Measurements from ENCODE around the gene ALPL. TPM values are rescaled to one million over a fixed set of nuclear protein-coding genes. Genes with fewer than 3 reads are reported as not detected.

Gene ALPL
- total RNA-seq, 1 experiment from 2014 or later: 140 TPM

DNA sequence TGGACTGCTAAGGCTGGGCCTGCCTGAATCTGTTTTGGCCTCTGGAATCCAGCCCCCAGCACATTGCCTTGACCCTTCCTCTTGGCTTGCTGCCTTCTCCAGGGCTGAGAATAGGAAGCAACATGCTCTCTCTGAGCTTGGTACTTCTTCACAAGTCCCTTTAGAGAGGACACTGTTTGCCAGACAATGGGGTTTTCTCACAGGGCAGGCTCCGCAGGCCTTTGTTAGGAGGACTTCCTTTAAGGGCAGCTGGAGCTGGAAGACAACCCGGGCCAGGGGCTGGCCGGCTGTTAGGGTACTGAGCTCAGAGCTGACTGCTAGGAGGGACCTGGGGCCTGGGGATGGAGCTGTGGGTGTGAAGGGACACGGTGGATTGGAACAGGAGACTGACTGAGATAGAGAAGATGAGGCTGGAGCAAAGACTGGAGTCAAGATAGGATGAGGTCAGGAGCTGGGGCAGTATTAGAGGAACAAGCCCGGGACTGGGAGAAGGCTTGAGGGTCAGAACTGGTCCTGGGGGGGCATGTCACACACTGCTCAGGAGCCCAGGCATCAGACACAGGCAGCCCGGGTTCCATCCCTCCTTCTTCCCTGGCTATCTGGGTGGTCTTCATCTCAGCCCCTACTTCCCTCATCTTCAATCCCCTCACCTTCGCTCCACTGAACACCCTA lies 5.4 kb upstream of the ALPL start (continued):
- TF ChIP-seq, protein P1, sequence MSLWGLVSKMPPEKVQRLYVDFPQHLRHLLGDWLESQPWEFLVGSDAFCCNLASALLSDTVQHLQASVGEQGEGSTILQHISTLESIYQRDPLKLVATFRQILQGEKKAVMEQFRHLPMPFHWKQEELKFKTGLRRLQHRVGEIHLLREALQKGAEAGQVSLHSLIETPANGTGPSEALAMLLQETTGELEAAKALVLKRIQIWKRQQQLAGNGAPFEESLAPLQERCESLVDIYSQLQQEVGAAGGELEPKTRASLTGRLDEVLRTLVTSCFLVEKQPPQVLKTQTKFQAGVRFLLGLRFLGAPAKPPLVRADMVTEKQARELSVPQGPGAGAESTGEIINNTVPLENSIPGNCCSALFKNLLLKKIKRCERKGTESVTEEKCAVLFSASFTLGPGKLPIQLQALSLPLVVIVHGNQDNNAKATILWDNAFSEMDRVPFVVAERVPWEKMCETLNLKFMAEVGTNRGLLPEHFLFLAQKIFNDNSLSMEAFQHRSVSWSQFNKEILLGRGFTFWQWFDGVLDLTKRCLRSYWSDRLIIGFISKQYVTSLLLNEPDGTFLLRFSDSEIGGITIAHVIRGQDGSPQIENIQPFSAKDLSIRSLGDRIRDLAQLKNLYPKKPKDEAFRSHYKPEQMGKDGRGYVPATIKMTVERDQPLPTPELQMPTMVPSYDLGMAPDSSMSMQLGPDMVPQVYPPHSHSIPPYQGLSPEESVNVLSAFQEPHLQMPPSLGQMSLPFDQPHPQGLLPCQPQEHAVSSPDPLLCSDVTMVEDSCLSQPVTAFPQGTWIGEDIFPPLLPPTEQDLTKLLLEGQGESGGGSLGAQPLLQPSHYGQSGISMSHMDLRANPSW (CRISPR knock-in tag; conservative IDR thresholded peaks at IDR 0.05; ENCODE audit: low read depth): no peak
- TF ChIP-seq, protein P2, sequence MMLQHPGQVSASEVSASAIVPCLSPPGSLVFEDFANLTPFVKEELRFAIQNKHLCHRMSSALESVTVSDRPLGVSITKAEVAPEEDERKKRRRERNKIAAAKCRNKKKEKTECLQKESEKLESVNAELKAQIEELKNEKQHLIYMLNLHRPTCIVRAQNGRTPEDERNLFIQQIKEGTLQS (CRISPR knock-in tag; conservative IDR thresholded peaks at IDR 0.05): no peak
- TF ChIP-seq NR2C2 (CRISPR knock-in tag; IDR thresholded peaks at IDR 0.05): no peak

DNA sequence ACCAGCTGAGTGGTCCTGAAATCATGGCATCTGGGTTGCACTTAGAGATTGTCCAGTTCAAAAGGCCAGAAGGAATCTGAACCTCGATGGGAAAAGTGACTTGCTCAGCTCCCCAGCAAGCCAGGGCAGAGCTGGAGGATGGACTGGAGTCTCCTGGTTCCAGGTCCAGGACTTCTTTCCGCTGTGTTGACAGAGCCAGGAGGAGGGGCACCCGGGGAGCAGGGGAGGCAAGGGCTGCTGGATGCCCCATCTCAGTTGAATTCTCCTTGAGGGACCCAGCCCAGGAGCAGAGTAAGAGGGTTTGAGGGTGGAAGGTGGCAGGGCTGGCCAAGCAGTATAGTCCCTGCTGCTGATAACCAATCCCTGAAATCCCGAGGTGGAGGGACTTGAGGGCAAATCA lies 2.4 kb upstream of the ALPL start:
- no peak overlapping the region for H3K4me3 Mint-ChIP-seq

More for the DNA sequence above, 2.4 kb upstream of the ALPL start:
- ChIA-PET POLR2A (no interaction called here), CTCF (interaction anchor here (0.9 to 1.5 kb wide), 3 partner anchors 16 to 138 kb away, joined by 3 to 4 read pairs (median 4); no protein-coding TSS in a partner anchor)
- Mint-ChIP-seq H3K36me3 (no peaks in the 10 kb centered on the region), H3K9me3 (no peaks in the 10 kb centered on the region), H3K27ac (no peak overlapping the region), H3K4me1 (peaks cover 24% of the 10 kb centered on the region), H3K27me3 (ENCODE audit: low read depth) (peaks cover 24% of the 10 kb centered on the region)
- TF ChIP-seq SP1 (CRISPR knock-in tag; conservative IDR thresholded peaks at IDR 0.05): no peak
- no peak for TF ChIP-seq EMX1 (CRISPR knock-in tag; IDR thresholded peaks at IDR 0.05)
- TF ChIP-seq, protein P3, sequence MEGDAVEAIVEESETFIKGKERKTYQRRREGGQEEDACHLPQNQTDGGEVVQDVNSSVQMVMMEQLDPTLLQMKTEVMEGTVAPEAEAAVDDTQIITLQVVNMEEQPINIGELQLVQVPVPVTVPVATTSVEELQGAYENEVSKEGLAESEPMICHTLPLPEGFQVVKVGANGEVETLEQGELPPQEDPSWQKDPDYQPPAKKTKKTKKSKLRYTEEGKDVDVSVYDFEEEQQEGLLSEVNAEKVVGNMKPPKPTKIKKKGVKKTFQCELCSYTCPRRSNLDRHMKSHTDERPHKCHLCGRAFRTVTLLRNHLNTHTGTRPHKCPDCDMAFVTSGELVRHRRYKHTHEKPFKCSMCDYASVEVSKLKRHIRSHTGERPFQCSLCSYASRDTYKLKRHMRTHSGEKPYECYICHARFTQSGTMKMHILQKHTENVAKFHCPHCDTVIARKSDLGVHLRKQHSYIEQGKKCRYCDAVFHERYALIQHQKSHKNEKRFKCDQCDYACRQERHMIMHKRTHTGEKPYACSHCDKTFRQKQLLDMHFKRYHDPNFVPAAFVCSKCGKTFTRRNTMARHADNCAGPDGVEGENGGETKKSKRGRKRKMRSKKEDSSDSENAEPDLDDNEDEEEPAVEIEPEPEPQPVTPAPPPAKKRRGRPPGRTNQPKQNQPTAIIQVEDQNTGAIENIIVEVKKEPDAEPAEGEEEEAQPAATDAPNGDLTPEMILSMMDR (IDR thresholded peaks at IDR 0.05): no peak
- TF ChIP-seq GRHL2 (CRISPR knock-in tag; IDR thresholded peaks at IDR 0.05; ENCODE audit: insufficient replicate concordance, severe bottlenecking): no peak
- TF ChIP-seq, protein P4, sequence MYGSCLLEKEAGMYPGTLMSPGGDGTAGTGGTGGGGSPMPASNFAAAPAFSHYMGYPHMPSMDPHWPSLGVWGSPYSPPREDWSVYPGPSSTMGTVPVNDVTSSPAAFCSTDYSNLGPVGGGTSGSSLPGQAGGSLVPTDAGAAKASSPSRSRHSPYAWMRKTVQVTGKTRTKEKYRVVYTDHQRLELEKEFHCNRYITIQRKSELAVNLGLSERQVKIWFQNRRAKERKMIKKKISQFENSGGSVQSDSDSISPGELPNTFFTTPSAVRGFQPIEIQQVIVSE (CRISPR knock-in tag; IDR thresholded peaks at IDR 0.05; ENCODE audit: borderline replicate concordance): no peak
- TF ChIP-seq, protein P5, sequence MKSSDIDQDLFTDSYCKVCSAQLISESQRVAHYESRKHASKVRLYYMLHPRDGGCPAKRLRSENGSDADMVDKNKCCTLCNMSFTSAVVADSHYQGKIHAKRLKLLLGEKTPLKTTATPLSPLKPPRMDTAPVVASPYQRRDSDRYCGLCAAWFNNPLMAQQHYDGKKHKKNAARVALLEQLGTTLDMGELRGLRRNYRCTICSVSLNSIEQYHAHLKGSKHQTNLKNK (CRISPR knock-in tag; IDR thresholded peaks at IDR 0.05): no peak
- TF ChIP-seq, protein P6, sequence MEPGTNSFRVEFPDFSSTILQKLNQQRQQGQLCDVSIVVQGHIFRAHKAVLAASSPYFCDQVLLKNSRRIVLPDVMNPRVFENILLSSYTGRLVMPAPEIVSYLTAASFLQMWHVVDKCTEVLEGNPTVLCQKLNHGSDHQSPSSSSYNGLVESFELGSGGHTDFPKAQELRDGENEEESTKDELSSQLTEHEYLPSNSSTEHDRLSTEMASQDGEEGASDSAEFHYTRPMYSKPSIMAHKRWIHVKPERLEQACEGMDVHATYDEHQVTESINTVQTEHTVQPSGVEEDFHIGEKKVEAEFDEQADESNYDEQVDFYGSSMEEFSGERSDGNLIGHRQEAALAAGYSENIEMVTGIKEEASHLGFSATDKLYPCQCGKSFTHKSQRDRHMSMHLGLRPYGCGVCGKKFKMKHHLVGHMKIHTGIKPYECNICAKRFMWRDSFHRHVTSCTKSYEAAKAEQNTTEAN (CRISPR knock-in tag; IDR thresholded peaks at IDR 0.05): no peak
- TF ChIP-seq, protein P7, sequence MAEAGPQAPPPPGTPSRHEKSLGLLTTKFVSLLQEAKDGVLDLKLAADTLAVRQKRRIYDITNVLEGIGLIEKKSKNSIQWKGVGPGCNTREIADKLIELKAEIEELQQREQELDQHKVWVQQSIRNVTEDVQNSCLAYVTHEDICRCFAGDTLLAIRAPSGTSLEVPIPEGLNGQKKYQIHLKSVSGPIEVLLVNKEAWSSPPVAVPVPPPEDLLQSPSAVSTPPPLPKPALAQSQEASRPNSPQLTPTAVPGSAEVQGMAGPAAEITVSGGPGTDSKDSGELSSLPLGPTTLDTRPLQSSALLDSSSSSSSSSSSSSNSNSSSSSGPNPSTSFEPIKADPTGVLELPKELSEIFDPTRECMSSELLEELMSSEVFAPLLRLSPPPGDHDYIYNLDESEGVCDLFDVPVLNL (CRISPR knock-in tag; IDR thresholded peaks at IDR 0.05; ENCODE audit: borderline replicate concordance, low read depth): no peak
- TF ChIP-seq, protein P8, sequence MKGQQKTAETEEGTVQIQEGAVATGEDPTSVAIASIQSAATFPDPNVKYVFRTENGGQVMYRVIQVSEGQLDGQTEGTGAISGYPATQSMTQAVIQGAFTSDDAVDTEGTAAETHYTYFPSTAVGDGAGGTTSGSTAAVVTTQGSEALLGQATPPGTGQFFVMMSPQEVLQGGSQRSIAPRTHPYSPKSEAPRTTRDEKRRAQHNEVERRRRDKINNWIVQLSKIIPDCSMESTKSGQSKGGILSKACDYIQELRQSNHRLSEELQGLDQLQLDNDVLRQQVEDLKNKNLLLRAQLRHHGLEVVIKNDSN (CRISPR knock-in tag; IDR thresholded peaks at IDR 0.05): no peak
- TF ChIP-seq, protein P9, sequence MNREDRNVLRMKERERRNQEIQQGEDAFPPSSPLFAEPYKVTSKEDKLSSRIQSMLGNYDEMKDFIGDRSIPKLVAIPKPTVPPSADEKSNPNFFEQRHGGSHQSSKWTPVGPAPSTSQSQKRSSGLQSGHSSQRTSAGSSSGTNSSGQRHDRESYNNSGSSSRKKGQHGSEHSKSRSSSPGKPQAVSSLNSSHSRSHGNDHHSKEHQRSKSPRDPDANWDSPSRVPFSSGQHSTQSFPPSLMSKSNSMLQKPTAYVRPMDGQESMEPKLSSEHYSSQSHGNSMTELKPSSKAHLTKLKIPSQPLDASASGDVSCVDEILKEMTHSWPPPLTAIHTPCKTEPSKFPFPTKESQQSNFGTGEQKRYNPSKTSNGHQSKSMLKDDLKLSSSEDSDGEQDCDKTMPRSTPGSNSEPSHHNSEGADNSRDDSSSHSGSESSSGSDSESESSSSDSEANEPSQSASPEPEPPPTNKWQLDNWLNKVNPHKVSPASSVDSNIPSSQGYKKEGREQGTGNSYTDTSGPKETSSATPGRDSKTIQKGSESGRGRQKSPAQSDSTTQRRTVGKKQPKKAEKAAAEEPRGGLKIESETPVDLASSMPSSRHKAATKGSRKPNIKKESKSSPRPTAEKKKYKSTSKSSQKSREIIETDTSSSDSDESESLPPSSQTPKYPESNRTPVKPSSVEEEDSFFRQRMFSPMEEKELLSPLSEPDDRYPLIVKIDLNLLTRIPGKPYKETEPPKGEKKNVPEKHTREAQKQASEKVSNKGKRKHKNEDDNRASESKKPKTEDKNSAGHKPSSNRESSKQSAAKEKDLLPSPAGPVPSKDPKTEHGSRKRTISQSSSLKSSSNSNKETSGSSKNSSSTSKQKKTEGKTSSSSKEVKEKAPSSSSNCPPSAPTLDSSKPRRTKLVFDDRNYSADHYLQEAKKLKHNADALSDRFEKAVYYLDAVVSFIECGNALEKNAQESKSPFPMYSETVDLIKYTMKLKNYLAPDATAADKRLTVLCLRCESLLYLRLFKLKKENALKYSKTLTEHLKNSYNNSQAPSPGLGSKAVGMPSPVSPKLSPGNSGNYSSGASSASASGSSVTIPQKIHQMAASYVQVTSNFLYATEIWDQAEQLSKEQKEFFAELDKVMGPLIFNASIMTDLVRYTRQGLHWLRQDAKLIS (CRISPR knock-in tag; IDR thresholded peaks at IDR 0.05; ENCODE audit: borderline replicate concordance): no peak
- no peak for TF ChIP-seq CREB1 (CRISPR knock-in tag; IDR thresholded peaks at IDR 0.05)
- TF ChIP-seq SMAD3 (CRISPR knock-in tag; IDR thresholded peaks at IDR 0.05; ENCODE audit: borderline replicate concordance): no peak
- TF ChIP-seq PRRX2 (CRISPR knock-in tag; IDR thresholded peaks at IDR 0.05): no peak
- no peak for TF ChIP-seq RELA (CRISPR knock-in tag; IDR thresholded peaks at IDR 0.05; ENCODE audit: borderline replicate concordance)
- DNase-seq (ENCODE audit: low spot score) (no peak), ATAC-seq (no peak)
